CD14-positive monocyte (primary cell): ENCODE results near the gene CINP. TPM values are rescaled to one million over a fixed set of nuclear protein-coding genes. Genes with fewer than 3 reads are reported as not detected.
A peak's percentile ranks its signal among the peaks of the same experiment; 100 is the strongest.

ENCODE experiments used
- DNase-seq, 3 donors: peaks; one replicate each; pipeline ENCODE4 v3.0.0-alpha.2; 2011 to 2022
- H2AFZ ChIP-seq: 2 replicates; pipeline ENCODE4 v1.6.0; 2012; ENCODE audit warnings: mild to moderate bottlenecking, low read depth, low read length, inconsistent platforms; ENCODE audit not compliant: insufficient read depth, poor library complexity, severe bottlenecking
- H3K27ac ChIP-seq, 2 donors: 1 replicate in 1 of 2; 2 replicates in 1 of 2; pipeline ENCODE4 v1.5.1; 2012 to 2013; ENCODE audit warnings: low read length in 2 of 2, control low read depth in 1 of 2, inconsistent platforms in 1 of 2, low read depth in 1 of 2, mild to moderate bottlenecking in 1 of 2
- H3K27me3 ChIP-seq, 2 donors: one replicate each; pipeline versions ENCODE4 v1.6.0 to v1.6.1; 2011 to 2013; ENCODE audit warnings: low read length in 2 of 2; ENCODE audit not compliant: control insufficient read depth in 2 of 2, insufficient read depth in 2 of 2
- H3K36me3 ChIP-seq, 2 donors: replicated peaks in 1 of 2; 1 replicate in 1 of 2; 2 replicates in 1 of 2; pipeline versions ENCODE4 v1.5.1 to v1.6.1; 2012 to 2013; ENCODE audit warnings: low read length in 2 of 2, control low read depth in 1 of 2, inconsistent platforms in 1 of 2, mild to moderate bottlenecking in 1 of 2; ENCODE audit not compliant: insufficient read depth in 2 of 2, control insufficient read depth in 1 of 2
- H3K4me1 ChIP-seq, 2 donors: 1 replicate in 1 of 2; 2 replicates in 1 of 2; pipeline versions ENCODE4 v1.5.1 to v1.6.1; 2012 to 2013; ENCODE audit warnings: low read length in 2 of 2, control low read depth in 1 of 2, inconsistent platforms in 1 of 2, mild to moderate bottlenecking in 1 of 2, moderate library complexity in 1 of 2; ENCODE audit not compliant: insufficient read depth in 2 of 2, control insufficient read depth in 1 of 2
- H3K4me2 ChIP-seq: replicated peaks from 2 replicates; pipeline ENCODE3; 2012; ENCODE audit warnings: low read length, moderate library complexity, mild to moderate bottlenecking; ENCODE audit not compliant: poor library complexity, severe bottlenecking; ENCODE audit errors: extremely low read depth
- H3K4me3 ChIP-seq, 3 experiments: fragments of 200-600 bp in 1 of 3; sonication (generic) in 1 of 3; replicated peaks in 1 of 3; 1 replicate in 2 of 3; 2 replicates in 1 of 3; pipeline ENCODE4 v1.5.1; 2011 to 2013; ENCODE audit warnings: low read length in 3 of 3, mild to moderate bottlenecking in 3 of 3, control low read depth in 2 of 3, low read depth in 2 of 3, inconsistent platforms in 1 of 3, moderate library complexity in 1 of 3
- H3K79me2 ChIP-seq: 2 replicates; pipeline ENCODE4 v1.6.0; 2012; ENCODE audit warnings: mild to moderate bottlenecking, control low read depth, inconsistent platforms, low read length, moderate library complexity; ENCODE audit not compliant: insufficient read depth
- H3K9ac ChIP-seq: 2 replicates; pipeline ENCODE4 v1.6.0; 2017; ENCODE audit warnings: low read length, mild to moderate bottlenecking; ENCODE audit not compliant: insufficient read depth, poor library complexity, severe bottlenecking
- H3K9me3 ChIP-seq, 2 donors: replicated peaks in 1 of 2; 1 replicate in 1 of 2; 2 replicates in 1 of 2; pipeline versions ENCODE4 v1.5.1 to v1.6.1; 2012 to 2013; ENCODE audit warnings: low read length in 2 of 2, control low read depth in 1 of 2; ENCODE audit not compliant: control insufficient read depth in 1 of 2, insufficient read depth in 1 of 2
- H4K20me1 ChIP-seq: 2 replicates; pipeline ENCODE4 v1.6.0; 2012; ENCODE audit warnings: mild to moderate bottlenecking, low read length, control low read depth, moderate library complexity; ENCODE audit not compliant: insufficient read depth
- H3K27ac Mint-ChIP-seq, 7 donors: one replicate each; pipeline ENCODE4 v1.8.0; 2020; ENCODE audit warnings: mild to moderate bottlenecking in 7 of 7, mixed read lengths in 7 of 7, moderate library complexity in 6 of 7, inconsistent platforms in 2 of 7
- H3K27me3 Mint-ChIP-seq, 3 donors: one replicate each; pipeline ENCODE4 v1.8.0; 2021 to 2022; ENCODE audit warnings: low read depth in 3 of 3, mild to moderate bottlenecking in 3 of 3, mixed read lengths in 3 of 3, moderate library complexity in 3 of 3, inconsistent platforms in 1 of 3
- H3K36me3 Mint-ChIP-seq, 2 donors: one replicate each; pipeline ENCODE4 v1.8.0; 2020; ENCODE audit warnings: mixed read lengths in 2 of 2, inconsistent platforms in 1 of 2, mild to moderate bottlenecking in 1 of 2
- H3K4me1 Mint-ChIP-seq: one replicate; pipeline ENCODE4 v1.8.0; 2020; ENCODE audit warnings: mild to moderate bottlenecking, mixed read lengths
- H3K4me3 Mint-ChIP-seq, 2 donors: one replicate each; pipeline ENCODE4 v1.8.0; 2020; ENCODE audit warnings: mild to moderate bottlenecking in 2 of 2, mixed read lengths in 2 of 2, moderate library complexity in 1 of 2
- H3K9me3 Mint-ChIP-seq, 7 donors: one replicate each; pipeline ENCODE4 v1.8.0; 2020 to 2022; ENCODE audit warnings: mixed read lengths in 7 of 7, mild to moderate bottlenecking in 6 of 7, moderate library complexity in 6 of 7, inconsistent platforms in 2 of 7
- WGBS: methylation state at CpG from one replicate; pipeline ENCODE4 v1.1.5; 2013; ENCODE audit warnings: missing lambda C conversion rate; ENCODE audit not compliant: insufficient coverage; 5-methylcytosine and 5-hydroxymethylcytosine counted together
- intact Hi-C, 2 donors: fragments of 100-400 bp; cut with micrococcal nuclease; formaldehyde crosslinking; loops; one replicate each; pipeline versions ENCODE4 v1.15.0 to v1.15.1; 2023
- polyA plus RNA-seq, 3 donors: library from polyadenylated mRNA; depleted of rRNA in 1 of 3; unstranded in 2 of 3; stranded (reverse) in 1 of 3; fragments of 300-500 nt in 2 of 3; fragments of >200 nt in 1 of 3; fragmentation: Illumina TruSeq in 2 of 3; gene quantifications; 1 replicate in 2 of 3; 2 replicates in 1 of 3; pipeline ENCODE4 v1.2.3, GENCODE V29; 2012 to 2021
- TF ChIP-seq, protein P1 (sequence below): fragments of 200-600 bp; IDR thresholded peaks from one replicate; pipeline ENCODE4 v1.8.0; 2022; ENCODE audit warnings: antibody characterized with exemption, mild to moderate bottlenecking

The CINP gene
- polyA plus RNA-seq, 3 donors, result 28.9 to 58.5 (median 57.1) TPM

DNA sequence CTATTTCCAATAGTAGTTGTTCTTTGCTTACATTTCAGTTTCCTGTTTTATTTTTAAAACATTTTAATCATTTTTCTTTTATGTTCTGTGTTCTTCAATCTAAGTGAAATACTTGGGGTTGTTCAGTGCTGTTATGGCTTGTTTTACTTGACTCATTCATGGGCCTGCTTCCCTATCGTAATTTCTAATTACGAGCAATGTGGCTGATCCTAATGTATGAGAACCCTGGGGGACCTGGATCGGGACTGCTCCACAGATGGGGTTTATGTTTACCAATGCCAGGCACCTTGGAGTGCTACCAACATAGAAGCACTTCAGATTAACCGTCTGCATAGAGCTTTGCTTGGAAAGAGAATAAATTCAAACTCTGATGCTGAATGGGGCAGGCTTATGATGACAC is 29.8 kb upstream of the CINP start:
- no peak overlapping the region for H3K4me3 Mint-ChIP-seq
- Histone ChIP-seq H4K20me1 (peaks cover 3% of the 10 kb centered on the region), H3K79me2 (no peaks in the 10 kb centered on the region), H3K36me3 (peaks cover 0 to 36% of the 10 kb centered on the region in 2 donors), H3K4me1 (peaks cover 24 to 28% of the 10 kb centered on the region in 2 donors), H3K27ac (no peak overlapping the region), H3K27me3 (no peaks in the 10 kb centered on the region), H3K9me3 (peaks cover 0 to 3% of the 10 kb centered on the region in 2 donors), H2AFZ (no peak overlapping the region), H3K9ac (no peak overlapping the region), H3K4me3 (no peak overlapping the region), H3K4me2 (no peak overlapping the region)
- H3K9me3 Mint-ChIP-seq, result peaks cover 2 to 11% (median 6%) of the 10 kb centered on the region in 7 donors
- peaks cover 22% of the 10 kb centered on the region for H3K4me1 Mint-ChIP-seq
- H3K27me3 Mint-ChIP-seq, result no peaks in the 10 kb centered on the region
- DNase-seq, result no peak
- 96% methylated on average over 3 of the region's 4 CpGs for WGBS
- peaks cover 27 to 49% of the 10 kb centered on the region in 2 donors for H3K36me3 Mint-ChIP-seq
- H3K27ac Mint-ChIP-seq, result peak overlapping the region in 1 of 7 donors; percentile 17
- intact Hi-C loops, result no loop called here
- TF ChIP-seq, protein P1, sequence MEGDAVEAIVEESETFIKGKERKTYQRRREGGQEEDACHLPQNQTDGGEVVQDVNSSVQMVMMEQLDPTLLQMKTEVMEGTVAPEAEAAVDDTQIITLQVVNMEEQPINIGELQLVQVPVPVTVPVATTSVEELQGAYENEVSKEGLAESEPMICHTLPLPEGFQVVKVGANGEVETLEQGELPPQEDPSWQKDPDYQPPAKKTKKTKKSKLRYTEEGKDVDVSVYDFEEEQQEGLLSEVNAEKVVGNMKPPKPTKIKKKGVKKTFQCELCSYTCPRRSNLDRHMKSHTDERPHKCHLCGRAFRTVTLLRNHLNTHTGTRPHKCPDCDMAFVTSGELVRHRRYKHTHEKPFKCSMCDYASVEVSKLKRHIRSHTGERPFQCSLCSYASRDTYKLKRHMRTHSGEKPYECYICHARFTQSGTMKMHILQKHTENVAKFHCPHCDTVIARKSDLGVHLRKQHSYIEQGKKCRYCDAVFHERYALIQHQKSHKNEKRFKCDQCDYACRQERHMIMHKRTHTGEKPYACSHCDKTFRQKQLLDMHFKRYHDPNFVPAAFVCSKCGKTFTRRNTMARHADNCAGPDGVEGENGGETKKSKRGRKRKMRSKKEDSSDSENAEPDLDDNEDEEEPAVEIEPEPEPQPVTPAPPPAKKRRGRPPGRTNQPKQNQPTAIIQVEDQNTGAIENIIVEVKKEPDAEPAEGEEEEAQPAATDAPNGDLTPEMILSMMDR, result no peak

DNA sequence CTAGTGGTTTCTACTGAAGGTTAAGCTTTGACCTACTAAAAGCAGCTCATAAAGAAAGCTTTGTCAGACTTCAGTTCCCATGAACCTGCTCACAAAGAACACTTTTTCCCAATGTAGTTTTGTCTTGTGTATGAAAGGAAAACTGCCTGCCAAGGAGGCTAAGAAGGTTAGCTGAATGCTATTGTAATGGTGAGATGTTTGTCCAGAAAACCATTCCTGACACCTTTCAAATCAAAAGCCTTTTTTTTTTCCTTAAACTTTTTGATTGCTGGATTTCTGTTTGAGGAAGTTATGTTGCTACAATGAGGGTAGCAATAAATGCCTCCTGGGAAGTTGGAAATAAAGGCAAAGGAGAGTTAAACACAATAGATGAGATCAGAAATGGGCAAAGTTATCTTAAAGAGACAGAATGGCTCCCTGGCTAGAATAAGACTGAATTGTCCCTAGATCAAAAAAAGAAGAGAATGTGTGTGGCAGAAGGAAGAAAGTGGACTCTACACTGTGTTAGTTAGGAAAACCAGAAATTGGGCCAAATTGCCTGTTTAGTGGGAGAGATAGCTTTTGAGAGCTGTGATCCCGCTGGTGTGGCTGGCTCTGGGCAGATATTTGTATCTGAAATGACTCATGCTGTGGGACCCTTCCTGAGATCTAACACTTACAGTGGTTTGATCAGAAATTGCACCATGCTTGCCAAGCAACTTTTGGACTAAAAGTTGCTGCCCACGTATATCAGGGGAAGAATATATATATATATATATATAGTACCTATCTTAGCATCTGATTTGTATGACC is 27.6 kb upstream of the CINP start:
- TF ChIP-seq, protein P1, result no peak
- peaks cover 3% of the 10 kb centered on the region for H4K20me1 ChIP-seq
- no peaks in the 10 kb centered on the region for H3K79me2 ChIP-seq
- H3K27me3 Mint-ChIP-seq, result no peaks in the 10 kb centered on the region
- H3K4me2 ChIP-seq, result peak overlapping the region; percentile 50
- H3K27me3 ChIP-seq, result no peaks in the 10 kb centered on the region
- WGBS, result 88% methylated on average over 1 of the region's 2 CpGs
- no peak overlapping the region for H3K9ac ChIP-seq
- H3K36me3 ChIP-seq, result peaks cover 2 to 38% of the 10 kb centered on the region in 2 donors
- H3K4me1 ChIP-seq, result peaks cover 24 to 28% of the 10 kb centered on the region in 2 donors
- no peak overlapping the region for H3K4me3 ChIP-seq
- H3K27ac ChIP-seq, result peak overlapping the region in 1 of 2 donors; percentile 46
- H3K4me3 Mint-ChIP-seq, result no peak overlapping the region
- intact Hi-C loops, result no loop called here
- H3K27ac Mint-ChIP-seq, result peak overlapping the region in 4 of 7 donors; percentile 0 to 64 (median 16)
- H3K36me3 Mint-ChIP-seq, result peaks cover 21 to 49% of the 10 kb centered on the region in 2 donors
- H3K9me3 ChIP-seq, result no peaks in the 10 kb centered on the region
- no peak overlapping the region for H2AFZ ChIP-seq
- DNase-seq, result no peak
- H3K9me3 Mint-ChIP-seq, result no peaks in the 10 kb centered on the region
- peaks cover 22% of the 10 kb centered on the region for H3K4me1 Mint-ChIP-seq
